Caco-2 (cell line): Measurements from ENCODE around the gene TMEM161A. TPM values are rescaled to one million over a fixed set of nuclear protein-coding genes. Genes with fewer than 3 reads are reported as not detected.

ENCODE experiments used
- BruUV-seq: library from RNA; stranded (reverse); fragments of 400-500 nt; replicated peaks from 2 replicates; lab custom pipeline; 2021; lab: Mats Ljungman, UMichigan
- CTCF ChIA-PET: fragments of 300-600 bp; sonication (Branson Sonifier 250); formaldehyde crosslinking; loops from one replicate; lab custom pipeline; 2022; ENCODE audit warnings: antibody characterized with exemption; lab: Charles Lee
- POLR2A ChIA-PET: fragments of 300-600 bp; sonication (Branson Sonifier 250); formaldehyde crosslinking; loops from one replicate; lab custom pipeline; 2022; ENCODE audit warnings: antibody characterized with exemption; lab: Charles Lee
- DNase-seq, 2 experiments: peaks; one replicate each; pipeline versions ENCODE4 v3.0.0 to v3.0.0-alpha.2; 2020 to 2022
- H3K27me3 ChIP-seq: replicated peaks from 2 replicates; pipeline ENCODE4 v1.6.0; 2011; ENCODE audit warnings: low read length; ENCODE audit not compliant: control insufficient read depth, insufficient read depth
- H3K36me3 ChIP-seq: 2 replicates; pipeline ENCODE4 v1.5.1; 2011; ENCODE audit warnings: low read length; ENCODE audit not compliant: control insufficient read depth, insufficient read depth
- H3K4me1 ChIP-seq: fragments of 250-450 bp; sonication (Bioruptor Pico); 2 replicates; pipeline ENCODE4 v1.5.1; 2020; ENCODE audit warnings: mild to moderate bottlenecking
- H3K4me3 ChIP-seq: 2 replicates; pipeline ENCODE4 v1.5.1; 2011; ENCODE audit warnings: low read depth, mild to moderate bottlenecking, control low read depth, low read length
- H3K9me3 ChIP-seq: fragments of 250-450 bp; sonication (Bioruptor Pico); 2 replicates; pipeline ENCODE4 v1.5.1; 2020; ENCODE audit warnings: mild to moderate bottlenecking, moderate library complexity
- H3K27ac Mint-ChIP-seq: one replicate; pipeline ENCODE4 v1.8.0; 2022; ENCODE audit warnings: mixed read lengths; ENCODE audit not compliant: unreplicated experiment
- H3K27me3 Mint-ChIP-seq: one replicate; pipeline ENCODE4 v1.8.0; 2022; ENCODE audit warnings: mixed read lengths; ENCODE audit not compliant: insufficient read depth, unreplicated experiment
- H3K36me3 Mint-ChIP-seq: one replicate; pipeline ENCODE4 v1.8.0; 2022; ENCODE audit warnings: mild to moderate bottlenecking, mixed read lengths; ENCODE audit not compliant: insufficient read depth, unreplicated experiment
- H3K4me1 Mint-ChIP-seq: one replicate; pipeline ENCODE4 v1.8.0; 2022; ENCODE audit warnings: low read depth, mixed read lengths; ENCODE audit not compliant: unreplicated experiment
- H3K4me3 Mint-ChIP-seq: one replicate; pipeline ENCODE4 v1.8.0; 2022; ENCODE audit warnings: mild to moderate bottlenecking, moderate library complexity, mixed read lengths; ENCODE audit not compliant: unreplicated experiment
- H3K9me3 Mint-ChIP-seq: one replicate; pipeline ENCODE4 v1.8.0; 2022; ENCODE audit warnings: mixed read lengths; ENCODE audit not compliant: unreplicated experiment
- intact Hi-C: fragments of 100-400 bp; cut with micrococcal nuclease; formaldehyde crosslinking; loops from one replicate; pipeline ENCODE4 v1.10.0; 2022; ENCODE audit not compliant: unreplicated experiment
- total RNA-seq: library from RNA; stranded (reverse); gene quantifications from 2 replicates; pipeline ENCODE4 v1.2.3, GENCODE V29; 2022
- TF ChIP-seq, protein P1 (sequence below), 2 experiments: fragments of 200-600 bp in 1 of 2; IDR thresholded peaks; 1 replicate in 1 of 2; 2 replicates in 1 of 2; pipeline versions ENCODE4 v1.5.1 to v1.8.0; 2011 to 2022; ENCODE audit warnings: antibody characterized with exemption in 1 of 2, control low read depth in 1 of 2, inconsistent platforms in 1 of 2, low read depth in 1 of 2, low read length in 1 of 2, mild to moderate bottlenecking in 1 of 2, moderate library complexity in 1 of 2; ENCODE audit not compliant: insufficient read depth in 1 of 2, severe bottlenecking in 1 of 2, unreplicated experiment in 1 of 2

Gene TMEM161A
- total RNA-seq, 1 experiment from 2014 or later = 36.9 TPM

DNA sequence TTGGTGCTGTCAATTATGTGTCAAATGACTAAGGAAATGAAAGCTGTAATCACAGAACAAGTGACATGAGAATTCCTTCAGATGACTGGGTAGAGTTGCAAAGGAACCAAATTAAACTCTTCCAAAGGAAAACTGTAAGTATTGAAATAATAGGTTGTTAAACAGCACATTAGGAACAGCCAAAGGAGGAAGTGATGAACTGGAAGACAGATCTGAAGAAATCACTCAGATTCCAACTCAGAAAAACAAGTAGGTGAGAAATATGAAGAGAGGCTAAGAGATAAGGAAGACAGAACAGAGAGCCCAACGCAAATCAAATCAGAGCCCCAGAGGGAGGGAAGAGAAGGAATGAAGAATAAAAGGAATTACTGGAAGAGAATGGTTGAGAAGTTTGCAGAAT lies 15.4 kb downstream of the TMEM161A start:
- DNase-seq = no peak
- intact Hi-C loops = no loop called here
- no peaks in the 10 kb centered on the region for H3K4me1 Mint-ChIP-seq
- Histone ChIP-seq H3K36me3 (no peaks in the 10 kb centered on the region), H3K9me3 (no peaks in the 10 kb centered on the region), H3K27me3 (no peaks in the 10 kb centered on the region), H3K4me3 (no peak overlapping the region), H3K4me1 (no peaks in the 10 kb centered on the region)
- H3K9me3 Mint-ChIP-seq = peaks cover 13% of the 10 kb centered on the region
- BruUV-seq = no TSS peak
- H3K27ac Mint-ChIP-seq = no peak overlapping the region
- peaks cover 4% of the 10 kb centered on the region for H3K36me3 Mint-ChIP-seq
- ChIA-PET POLR2A (no interaction called here), CTCF (interaction anchor here (0.7 kb wide), 1 partner anchor 409 kb away, joined by 3 read pairs; no protein-coding TSS in a partner anchor)
- H3K4me3 Mint-ChIP-seq = no peak overlapping the region
- no peaks in the 10 kb centered on the region for H3K27me3 Mint-ChIP-seq
- TF ChIP-seq, protein P1, sequence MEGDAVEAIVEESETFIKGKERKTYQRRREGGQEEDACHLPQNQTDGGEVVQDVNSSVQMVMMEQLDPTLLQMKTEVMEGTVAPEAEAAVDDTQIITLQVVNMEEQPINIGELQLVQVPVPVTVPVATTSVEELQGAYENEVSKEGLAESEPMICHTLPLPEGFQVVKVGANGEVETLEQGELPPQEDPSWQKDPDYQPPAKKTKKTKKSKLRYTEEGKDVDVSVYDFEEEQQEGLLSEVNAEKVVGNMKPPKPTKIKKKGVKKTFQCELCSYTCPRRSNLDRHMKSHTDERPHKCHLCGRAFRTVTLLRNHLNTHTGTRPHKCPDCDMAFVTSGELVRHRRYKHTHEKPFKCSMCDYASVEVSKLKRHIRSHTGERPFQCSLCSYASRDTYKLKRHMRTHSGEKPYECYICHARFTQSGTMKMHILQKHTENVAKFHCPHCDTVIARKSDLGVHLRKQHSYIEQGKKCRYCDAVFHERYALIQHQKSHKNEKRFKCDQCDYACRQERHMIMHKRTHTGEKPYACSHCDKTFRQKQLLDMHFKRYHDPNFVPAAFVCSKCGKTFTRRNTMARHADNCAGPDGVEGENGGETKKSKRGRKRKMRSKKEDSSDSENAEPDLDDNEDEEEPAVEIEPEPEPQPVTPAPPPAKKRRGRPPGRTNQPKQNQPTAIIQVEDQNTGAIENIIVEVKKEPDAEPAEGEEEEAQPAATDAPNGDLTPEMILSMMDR (IDR thresholded peaks at IDR 0.05; ENCODE audit: insufficient read depth in 1 of 2, low read depth in 1 of 2, low read length in 1 of 2, severe bottlenecking in 1 of 2, unreplicated experiment in 1 of 2) = no peak

DNA sequence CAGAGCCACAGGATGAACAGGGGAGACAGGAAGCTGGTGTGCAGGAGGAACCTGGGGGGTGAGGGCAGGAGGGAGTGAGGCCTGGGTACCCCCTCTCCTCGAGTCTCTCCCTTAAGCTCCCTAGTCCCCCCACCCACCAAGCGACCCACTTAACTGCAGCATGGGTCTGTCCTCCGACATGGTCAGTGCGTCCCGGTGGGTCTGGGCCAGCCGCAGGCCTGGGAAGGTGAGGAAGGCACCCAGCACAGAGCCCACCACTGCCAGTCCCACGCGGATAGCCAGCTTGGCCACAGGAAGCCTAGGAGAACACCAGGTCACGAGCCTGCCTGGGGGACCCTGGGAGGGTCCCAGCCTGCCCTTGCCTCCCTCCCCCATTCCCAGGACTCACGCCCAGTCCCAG lies 16.9 kb downstream of the TMEM161A start:
- BruUV-seq = no TSS peak
- no peaks in the 10 kb centered on the region for H3K36me3 ChIP-seq
- no peaks in the 10 kb centered on the region for H3K27me3 ChIP-seq
- no peak overlapping the region for H3K4me3 ChIP-seq
- H3K4me3 Mint-ChIP-seq = no peak overlapping the region
- H3K36me3 Mint-ChIP-seq = no peaks in the 10 kb centered on the region
- ChIA-PET POLR2A (no interaction called here), CTCF (no interaction called here)
- no peaks in the 10 kb centered on the region for H3K27me3 Mint-ChIP-seq
- no peak for DNase-seq
- no peaks in the 10 kb centered on the region for H3K4me1 ChIP-seq
- TF ChIP-seq, protein P1 (IDR thresholded peaks at IDR 0.05; ENCODE audit: insufficient read depth in 1 of 2, low read depth in 1 of 2, low read length in 1 of 2, severe bottlenecking in 1 of 2, unreplicated experiment in 1 of 2) = no peak
- H3K27ac Mint-ChIP-seq = no peak overlapping the region
- intact Hi-C loops = no loop called here
- H3K9me3 ChIP-seq = no peaks in the 10 kb centered on the region
- H3K4me1 Mint-ChIP-seq = no peaks in the 10 kb centered on the region
- peaks cover 13% of the 10 kb centered on the region for H3K9me3 Mint-ChIP-seq

DNA sequence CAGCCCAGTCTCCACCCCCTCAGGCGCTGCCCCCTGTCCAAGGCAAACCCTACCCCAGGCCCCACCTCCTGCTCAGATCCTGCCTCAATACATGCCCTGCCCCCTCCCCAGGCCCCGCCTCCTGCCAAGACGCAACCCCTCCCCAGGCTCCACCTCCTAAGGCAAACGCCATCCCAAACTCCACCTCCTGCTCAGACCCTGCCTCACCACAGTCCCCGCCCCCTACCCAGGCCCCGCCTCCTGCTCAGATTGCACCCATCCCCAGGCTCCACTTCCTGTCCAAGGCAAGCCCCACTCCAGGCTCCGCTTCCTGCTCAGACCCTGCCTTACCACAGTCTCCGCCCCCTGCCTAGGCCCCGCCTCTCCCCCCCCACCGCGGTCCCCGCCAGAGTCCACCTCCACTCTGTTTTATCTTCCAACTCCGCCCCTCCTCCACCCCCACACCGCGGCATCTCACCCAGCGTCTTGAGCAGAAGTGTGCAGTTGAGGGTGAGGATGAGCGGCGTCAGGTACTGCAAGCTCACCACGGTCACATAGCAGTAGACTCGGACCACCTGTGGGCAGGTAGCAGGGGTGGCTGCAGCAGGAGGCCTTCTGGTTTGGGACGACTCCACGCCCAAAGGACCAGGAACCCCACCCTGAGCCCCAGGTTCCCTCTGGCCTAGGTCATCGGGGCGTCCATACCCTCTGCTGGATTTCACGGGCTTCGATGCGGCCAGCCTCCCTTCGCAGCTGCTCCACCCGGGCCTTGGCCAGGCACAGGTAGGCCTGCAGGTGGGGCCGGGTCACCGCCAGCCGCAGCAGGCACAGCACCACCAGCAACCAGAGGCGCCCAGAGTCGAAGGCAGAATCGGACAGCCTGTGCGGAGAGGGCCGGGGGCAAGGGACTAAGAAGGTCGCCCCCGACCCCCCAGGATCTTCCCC lies 17.7 kb downstream of the TMEM161A start:
- Histone ChIP-seq H3K36me3 (no peaks in the 10 kb centered on the region), H3K4me3 (no peak overlapping the region), H3K27me3 (no peaks in the 10 kb centered on the region), H3K9me3 (no peaks in the 10 kb centered on the region), H3K4me1 (no peaks in the 10 kb centered on the region)
- TF ChIP-seq, protein P1 (IDR thresholded peaks at IDR 0.05; ENCODE audit: insufficient read depth in 1 of 2, low read depth in 1 of 2, low read length in 1 of 2, severe bottlenecking in 1 of 2, unreplicated experiment in 1 of 2) = no peak
- Mint-ChIP-seq H3K27ac (no peak overlapping the region), H3K4me1 (no peaks in the 10 kb centered on the region), H3K4me3 (no peak overlapping the region), H3K9me3 (peaks cover 13% of the 10 kb centered on the region), H3K36me3 (no peaks in the 10 kb centered on the region), H3K27me3 (no peaks in the 10 kb centered on the region)
- no TSS peak for BruUV-seq
- ChIA-PET CTCF (no interaction called here), POLR2A (no interaction called here)
- DNase-seq = peak; percentile 42 to 70
- intact Hi-C loops = no loop called here
